ENCODE results near the gene AOC1.

The AOC1 gene

DNA sequence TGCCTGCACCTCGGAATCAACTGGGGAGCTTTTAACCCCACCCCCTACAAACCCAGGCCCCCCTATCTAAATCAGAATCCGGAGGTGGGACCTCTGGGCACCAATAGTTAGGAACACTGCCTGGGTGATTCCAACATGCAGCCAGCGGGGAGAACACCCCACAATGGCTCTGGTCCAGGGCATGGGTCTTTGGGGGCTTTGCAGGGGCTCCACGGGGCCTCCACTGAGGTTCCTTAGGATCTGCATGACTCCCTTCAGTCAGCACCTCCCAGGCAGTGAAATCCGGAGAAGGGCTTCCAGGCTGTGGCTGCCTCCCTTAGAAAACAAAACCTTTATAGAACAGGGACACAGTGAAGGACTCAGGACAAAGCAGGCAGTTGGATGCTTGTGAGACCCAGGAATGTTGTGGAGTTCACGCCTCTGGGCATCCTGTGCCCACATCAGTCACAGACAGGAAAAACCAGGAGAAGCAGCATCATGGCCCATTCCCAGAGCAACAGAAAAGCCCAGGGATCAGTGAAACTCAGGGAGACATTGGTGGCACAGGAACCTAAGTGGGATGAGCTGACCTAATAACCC lies 16.5 kb upstream of the AOC1 start:
- DNase-seq (ENCODE audit: low read depth), result no peak
- peaks cover 4% of the 10 kb centered on the region for H3K9me3 ChIP-seq (ENCODE audit: control insufficient read depth, low read length)
- H3K4me1 ChIP-seq (ENCODE audit: control insufficient read depth, insufficient read depth, low read length), result no peaks in the 10 kb centered on the region
- no peaks in the 10 kb centered on the region for H3K36me3 ChIP-seq (ENCODE audit: control insufficient read depth, insufficient read depth, low read length, severe bottlenecking)
- peaks cover 4% of the 10 kb centered on the region for H3K27me3 ChIP-seq (replicated peaks; ENCODE audit: control insufficient read depth, insufficient read depth, low read length)
- no peak overlapping the region for H3K9ac ChIP-seq (ENCODE audit: low read length)
- H3K4me3 ChIP-seq (ENCODE audit: low read length), result no peak overlapping the region

DNA sequence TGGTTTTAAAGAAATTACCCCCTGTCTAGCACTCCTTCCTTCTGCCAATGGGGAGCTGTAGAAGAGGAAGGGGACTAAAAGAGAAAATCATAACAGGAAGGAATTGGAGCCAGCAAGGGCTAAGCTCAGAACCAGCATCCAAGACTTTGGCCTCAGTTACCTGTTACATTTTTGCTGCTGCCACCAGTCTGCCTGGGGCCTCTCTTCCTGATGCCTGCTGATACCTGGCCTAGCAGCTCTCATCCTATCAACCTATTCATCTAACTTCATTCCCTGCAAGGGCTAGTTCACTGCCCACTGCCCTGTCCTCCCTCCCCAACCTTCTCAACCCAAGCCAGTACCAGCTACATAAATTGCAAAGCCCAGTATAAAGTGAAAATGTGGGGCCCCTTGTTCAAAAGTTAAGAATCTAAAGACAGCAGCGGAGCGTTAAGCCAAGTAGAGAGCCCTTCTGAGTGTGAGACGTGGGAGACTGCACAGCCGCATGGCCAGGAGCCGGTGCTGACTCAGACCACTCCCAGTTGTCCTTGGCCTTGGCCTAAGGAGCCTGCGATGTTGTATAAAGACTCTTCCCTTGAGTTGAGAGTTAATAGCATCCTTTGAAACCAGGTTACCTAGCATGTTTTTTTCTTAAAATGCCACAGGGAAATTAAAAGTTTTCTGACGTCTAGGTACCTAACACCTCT lies 13.2 kb upstream of the AOC1 start:
- Histone ChIP-seq H3K4me3 (ENCODE audit: low read length) (no peak overlapping the region), H3K27me3 (replicated peaks; ENCODE audit: control insufficient read depth, insufficient read depth, low read length) (peaks cover 4% of the 10 kb centered on the region), H3K36me3 (ENCODE audit: control insufficient read depth, insufficient read depth, low read length, severe bottlenecking) (no peaks in the 10 kb centered on the region), H3K9me3 (ENCODE audit: control insufficient read depth, low read length) (peaks cover 7% of the 10 kb centered on the region), H3K9ac (ENCODE audit: low read length) (no peak overlapping the region), H3K4me1 (ENCODE audit: control insufficient read depth, insufficient read depth, low read length) (no peaks in the 10 kb centered on the region)
- no peak for DNase-seq (ENCODE audit: low read depth)

DNA sequence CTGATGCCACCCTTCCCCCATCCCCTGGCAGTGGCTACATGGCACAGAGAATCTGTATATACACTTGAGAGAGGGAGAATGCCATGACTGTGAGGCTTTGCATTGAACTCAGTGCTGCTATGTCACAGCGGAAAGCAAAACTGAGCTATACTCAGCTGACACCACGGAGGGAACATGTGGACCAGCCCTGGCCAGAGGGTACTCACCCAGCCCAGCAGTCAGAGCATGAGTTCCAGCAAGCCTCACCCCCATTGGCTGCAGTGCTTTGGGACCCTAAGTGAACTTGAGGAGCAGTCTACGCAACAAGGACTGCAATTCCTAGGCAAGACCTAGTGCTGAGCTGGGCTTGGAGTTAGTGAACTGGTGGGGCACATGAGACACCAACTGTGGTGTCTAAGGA lies 10.3 kb upstream of the AOC1 start:
- peaks cover 7% of the 10 kb centered on the region for H3K9me3 ChIP-seq (ENCODE audit: control insufficient read depth, low read length)
- H3K9ac ChIP-seq (ENCODE audit: low read length), result no peak overlapping the region
- DNase-seq (ENCODE audit: low read depth), result no peak
- peaks cover 4% of the 10 kb centered on the region for H3K27me3 ChIP-seq (replicated peaks; ENCODE audit: control insufficient read depth, insufficient read depth, low read length)
- no peak overlapping the region for H3K4me3 ChIP-seq (ENCODE audit: low read length)
- no peaks in the 10 kb centered on the region for H3K36me3 ChIP-seq (ENCODE audit: control insufficient read depth, insufficient read depth, low read length, severe bottlenecking)
- H3K4me1 ChIP-seq (ENCODE audit: control insufficient read depth, insufficient read depth, low read length), result no peaks in the 10 kb centered on the region

DNA sequence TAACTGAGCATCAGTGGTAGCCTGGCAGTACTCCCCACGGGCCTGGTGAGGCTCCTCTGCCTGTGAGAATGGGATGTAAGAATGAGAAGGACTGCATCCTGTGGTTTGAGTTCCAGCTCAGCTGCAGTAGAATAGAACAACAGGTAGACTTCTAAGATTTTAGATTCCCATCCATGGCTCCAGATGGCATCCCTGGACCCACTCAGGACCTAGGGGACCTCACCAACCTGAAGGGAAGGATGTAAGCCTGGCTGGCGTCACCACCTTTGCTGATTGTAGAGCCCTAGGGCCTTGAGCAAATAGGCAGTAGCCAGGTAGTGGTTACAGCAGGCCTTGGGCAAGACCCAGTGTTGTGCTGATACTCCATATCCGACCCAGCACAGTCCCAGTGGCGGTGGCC lies 9.6 kb upstream of the AOC1 start:
- DNase-seq (ENCODE audit: low read depth), result no peak

DNA sequence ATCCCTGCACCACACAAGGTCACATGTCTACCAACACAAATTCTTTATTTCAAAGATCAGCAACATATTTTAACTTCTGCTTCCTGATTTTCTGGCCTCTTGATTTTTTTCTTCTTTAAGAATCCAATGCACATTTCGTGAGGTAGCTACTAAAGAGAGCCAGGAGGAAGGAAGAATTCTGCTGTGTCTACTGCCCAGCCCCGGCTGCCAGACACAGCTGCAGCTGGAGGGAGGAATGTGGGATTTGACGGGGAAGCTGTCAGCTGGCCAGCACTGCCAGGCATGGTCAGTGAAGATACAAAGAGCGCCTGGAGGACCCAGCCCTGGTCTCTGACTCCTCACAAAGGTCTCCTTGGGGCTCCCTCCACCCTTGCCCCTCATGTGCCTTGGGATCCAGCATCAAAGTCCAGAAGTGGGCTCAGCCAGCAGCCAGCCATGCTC lies 6.9 kb upstream of the AOC1 start:
- no peak for DNase-seq (ENCODE audit: low read depth)
- H3K4me1 ChIP-seq (ENCODE audit: control insufficient read depth, insufficient read depth, low read length), result no peaks in the 10 kb centered on the region

More for the DNA sequence above, 9.6 kb upstream of the AOC1 start:
- Histone ChIP-seq H3K4me1 (ENCODE audit: control insufficient read depth, insufficient read depth, low read length) (no peaks in the 10 kb centered on the region), H3K27me3 (replicated peaks; ENCODE audit: control insufficient read depth, insufficient read depth, low read length) (peaks cover 4% of the 10 kb centered on the region), H3K4me3 (ENCODE audit: low read length) (no peak overlapping the region), H3K9ac (ENCODE audit: low read length) (no peak overlapping the region), H3K9me3 (ENCODE audit: control insufficient read depth, low read length) (peaks cover 7% of the 10 kb centered on the region), H3K36me3 (ENCODE audit: control insufficient read depth, insufficient read depth, low read length, severe bottlenecking) (no peaks in the 10 kb centered on the region)

DNA sequence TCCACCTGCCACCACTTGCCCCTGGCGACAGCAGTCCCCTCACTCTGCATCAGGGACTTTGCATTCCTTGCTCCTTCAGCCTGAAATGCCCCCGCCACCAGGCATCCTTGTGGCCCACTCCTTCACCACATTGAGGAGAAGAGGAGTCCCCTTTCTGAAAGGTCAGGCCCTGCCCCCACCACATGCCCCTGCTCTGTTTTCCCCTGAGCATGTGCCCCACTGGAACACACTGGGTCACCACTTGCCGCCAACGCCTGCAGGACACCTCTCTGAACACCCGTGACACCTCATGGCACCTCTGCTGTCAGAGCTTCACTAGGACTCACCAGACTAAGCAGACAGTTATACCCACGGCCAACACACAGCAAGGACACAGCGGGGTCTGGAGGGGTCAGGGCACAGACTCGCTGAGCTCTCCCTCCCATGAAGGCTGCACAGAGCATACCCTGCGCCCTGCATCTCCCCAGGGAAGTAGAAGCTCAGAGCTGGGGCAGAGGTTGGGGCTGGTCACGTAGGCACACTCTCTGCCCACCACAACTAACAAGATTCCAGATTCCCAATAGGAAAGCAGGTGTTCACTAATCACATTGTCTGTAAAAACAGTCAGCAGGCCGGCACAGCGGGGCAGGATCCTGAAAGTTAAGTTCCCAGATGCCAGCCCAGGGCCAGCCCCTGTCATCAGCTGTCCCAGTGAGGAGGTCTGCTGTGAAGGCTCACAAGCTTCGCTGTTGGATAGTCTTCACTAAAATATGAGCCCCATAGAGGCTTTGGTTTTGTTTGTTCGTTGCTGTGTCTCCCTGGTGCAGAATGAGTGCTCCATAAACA lies 5.8 kb upstream of the AOC1 start:
- Histone ChIP-seq H3K4me1 (ENCODE audit: control insufficient read depth, insufficient read depth, low read length) (no peaks in the 10 kb centered on the region), H3K4me3 (ENCODE audit: low read length) (no peak overlapping the region), H3K9me3 (ENCODE audit: control insufficient read depth, low read length) (peaks cover 7% of the 10 kb centered on the region), H3K27me3 (replicated peaks; ENCODE audit: control insufficient read depth, insufficient read depth, low read length) (peaks cover 6% of the 10 kb centered on the region), H3K36me3 (ENCODE audit: control insufficient read depth, insufficient read depth, low read length, severe bottlenecking) (no peaks in the 10 kb centered on the region), H3K9ac (ENCODE audit: low read length) (no peak overlapping the region)
- no peak for DNase-seq (ENCODE audit: low read depth)

More for the DNA sequence above, 6.9 kb upstream of the AOC1 start:
- H3K27me3 ChIP-seq (replicated peaks; ENCODE audit: control insufficient read depth, insufficient read depth, low read length), result peaks cover 4% of the 10 kb centered on the region
- no peaks in the 10 kb centered on the region for H3K36me3 ChIP-seq (ENCODE audit: control insufficient read depth, insufficient read depth, low read length, severe bottlenecking)
- H3K9ac ChIP-seq (ENCODE audit: low read length), result no peak overlapping the region
- H3K4me3 ChIP-seq (ENCODE audit: low read length), result no peak overlapping the region
- peaks cover 7% of the 10 kb centered on the region for H3K9me3 ChIP-seq (ENCODE audit: control insufficient read depth, low read length)

DNA sequence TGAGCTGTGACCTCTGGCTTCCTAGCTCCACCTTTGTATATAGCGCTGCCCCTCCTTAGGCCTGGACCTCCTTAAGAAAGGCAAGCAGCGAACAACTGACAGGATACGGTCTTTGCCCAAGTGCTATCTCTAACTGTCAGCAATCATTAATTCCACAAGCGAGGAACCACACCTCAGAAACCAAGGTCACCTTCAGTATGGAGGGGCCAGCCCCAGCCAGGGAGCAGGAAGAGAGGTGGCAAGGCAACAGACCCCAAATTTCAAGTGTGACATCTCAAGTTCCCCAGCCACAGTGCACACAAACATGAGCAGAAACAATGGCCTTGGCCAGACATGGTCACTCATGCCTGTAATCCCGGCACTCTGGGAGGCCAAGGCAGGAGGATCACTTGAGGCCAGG lies 4.8 kb upstream of the AOC1 start:
- DNase-seq (ENCODE audit: low read depth), result no peak
- H3K9ac ChIP-seq (ENCODE audit: low read length), result no peak overlapping the region
- H3K36me3 ChIP-seq (ENCODE audit: control insufficient read depth, insufficient read depth, low read length, severe bottlenecking), result no peaks in the 10 kb centered on the region
- peaks cover 14% of the 10 kb centered on the region for H3K27me3 ChIP-seq (replicated peaks; ENCODE audit: control insufficient read depth, insufficient read depth, low read length)
- H3K9me3 ChIP-seq (ENCODE audit: control insufficient read depth, low read length), result peaks cover 7% of the 10 kb centered on the region
- H3K4me1 ChIP-seq (ENCODE audit: control insufficient read depth, insufficient read depth, low read length), result no peaks in the 10 kb centered on the region
- no peak overlapping the region for H3K4me3 ChIP-seq (ENCODE audit: low read length)

DNA sequence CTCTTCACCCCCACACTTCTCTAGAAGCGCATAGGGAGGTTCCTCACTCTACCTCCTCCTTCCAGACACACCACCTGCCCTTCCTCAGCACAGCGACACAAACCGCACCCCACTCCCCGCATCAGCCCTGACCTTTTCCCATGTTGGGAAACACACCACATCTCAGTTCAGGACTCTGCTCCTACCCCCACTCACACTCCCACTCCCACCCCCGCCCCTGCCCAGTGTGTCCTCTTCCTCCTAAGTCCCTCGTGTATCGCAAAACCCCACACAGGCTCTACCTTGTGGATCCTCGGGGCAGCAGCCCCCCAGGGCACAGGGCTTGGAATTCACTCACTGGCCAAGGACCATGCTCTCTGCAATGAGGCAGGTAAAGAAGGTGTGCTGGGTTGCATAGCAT lies 4.2 kb upstream of the AOC1 start:
- Histone ChIP-seq H3K9ac (ENCODE audit: low read length) (no peak overlapping the region), H3K4me3 (ENCODE audit: low read length) (no peak overlapping the region), H3K4me1 (ENCODE audit: control insufficient read depth, insufficient read depth, low read length) (no peaks in the 10 kb centered on the region), H3K27me3 (replicated peaks; ENCODE audit: control insufficient read depth, insufficient read depth, low read length) (peaks cover 20% of the 10 kb centered on the region), H3K9me3 (ENCODE audit: control insufficient read depth, low read length) (peaks cover 3% of the 10 kb centered on the region), H3K36me3 (ENCODE audit: control insufficient read depth, insufficient read depth, low read length, severe bottlenecking) (no peaks in the 10 kb centered on the region)
- DNase-seq (ENCODE audit: low read depth), result no peak

DNA sequence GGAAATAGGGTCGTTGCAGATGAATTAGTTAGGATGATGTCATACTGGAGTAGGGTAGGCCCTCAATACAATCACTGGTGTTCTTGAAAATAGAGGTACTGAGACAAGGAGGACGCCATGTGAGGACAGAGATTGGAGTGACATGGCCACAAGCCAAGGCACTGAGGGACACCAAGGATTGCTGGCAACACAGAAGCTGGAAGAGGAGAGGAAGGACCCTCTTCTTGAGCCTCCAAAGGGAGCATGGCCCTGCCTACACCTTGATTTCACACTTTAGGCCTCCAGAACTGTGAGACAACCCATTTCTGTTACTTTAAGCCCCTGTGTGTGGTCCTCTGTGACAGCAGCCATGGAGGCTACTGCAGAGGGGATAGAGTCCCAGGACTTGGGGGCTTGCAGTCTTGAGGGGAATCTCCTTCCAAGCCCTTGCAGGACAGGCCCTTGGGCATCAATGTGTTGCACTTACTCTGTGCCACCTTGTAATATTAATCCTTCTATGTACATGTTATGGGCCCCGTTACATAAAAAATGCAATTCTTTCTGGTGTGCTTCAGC lies 3.7 kb upstream of the AOC1 start:
- Histone ChIP-seq H3K4me3 (ENCODE audit: low read length) (no peak overlapping the region), H3K9ac (ENCODE audit: low read length) (no peak overlapping the region), H3K36me3 (ENCODE audit: control insufficient read depth, insufficient read depth, low read length, severe bottlenecking) (no peaks in the 10 kb centered on the region), H3K4me1 (ENCODE audit: control insufficient read depth, insufficient read depth, low read length) (no peaks in the 10 kb centered on the region), H3K27me3 (replicated peaks; ENCODE audit: control insufficient read depth, insufficient read depth, low read length) (peaks cover 20% of the 10 kb centered on the region), H3K9me3 (ENCODE audit: control insufficient read depth, low read length) (peaks cover 1% of the 10 kb centered on the region)
- no peak for DNase-seq (ENCODE audit: low read depth)

DNA sequence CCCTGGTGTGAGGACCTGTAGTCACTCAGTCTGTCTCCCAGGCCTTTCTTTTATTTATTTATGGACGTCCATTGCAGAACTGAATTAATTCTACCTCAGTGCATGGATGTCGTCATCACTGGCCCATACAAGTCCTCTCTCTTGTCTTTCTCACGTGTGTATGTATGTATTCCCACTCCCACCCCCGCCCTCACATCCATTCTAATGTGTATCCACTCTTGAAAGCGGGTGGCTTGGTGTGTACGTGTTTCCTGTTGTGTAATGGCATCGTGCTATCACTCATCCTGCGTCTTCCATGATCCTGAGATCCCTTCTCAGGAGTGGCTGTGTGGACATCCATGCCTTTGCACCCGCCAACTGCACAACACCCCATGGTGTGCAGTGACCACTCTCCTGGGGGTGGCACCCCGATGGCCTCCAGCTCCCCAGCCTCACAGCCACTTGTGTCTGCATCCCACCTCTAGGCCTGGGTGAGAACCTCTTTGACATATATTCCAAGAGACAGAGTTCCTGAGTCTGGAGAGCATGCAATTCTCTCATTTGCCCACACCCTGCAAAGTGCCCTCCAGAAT lies 3.0 kb upstream of the AOC1 start:
- H3K9me3 ChIP-seq (ENCODE audit: control insufficient read depth, low read length), result no peaks in the 10 kb centered on the region
- H3K4me3 ChIP-seq (ENCODE audit: low read length), result no peak overlapping the region
- no peak overlapping the region for H3K9ac ChIP-seq (ENCODE audit: low read length)
- H3K4me1 ChIP-seq (ENCODE audit: control insufficient read depth, insufficient read depth, low read length), result no peaks in the 10 kb centered on the region
- H3K27me3 ChIP-seq (replicated peaks; ENCODE audit: control insufficient read depth, insufficient read depth, low read length), result peaks cover 24% of the 10 kb centered on the region
- no peak for DNase-seq (ENCODE audit: low read depth)
- no peaks in the 10 kb centered on the region for H3K36me3 ChIP-seq (ENCODE audit: control insufficient read depth, insufficient read depth, low read length, severe bottlenecking)

DNA sequence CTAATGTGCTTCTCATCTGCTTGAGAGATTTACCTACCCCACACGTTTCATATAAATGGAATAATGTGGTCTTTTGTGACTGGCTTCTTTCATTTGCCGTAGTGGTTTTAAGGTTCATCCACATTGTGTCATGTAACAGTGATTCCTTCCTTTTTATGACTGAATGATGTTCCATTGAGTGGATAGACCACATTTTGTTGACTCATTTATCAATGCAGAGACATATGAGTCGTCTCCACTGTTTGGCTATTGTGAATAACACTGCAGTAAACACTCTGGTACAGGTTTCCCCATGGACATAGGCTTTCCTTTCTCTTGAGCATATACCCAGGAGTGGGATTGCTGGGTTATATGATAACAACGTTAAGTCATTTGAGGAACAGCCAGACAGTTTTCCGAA lies 2.0 kb upstream of the AOC1 start:
- DNase-seq (ENCODE audit: low read depth), result no peak
- Histone ChIP-seq H3K4me3 (ENCODE audit: low read length) (no peak overlapping the region), H3K4me1 (ENCODE audit: control insufficient read depth, insufficient read depth, low read length) (no peaks in the 10 kb centered on the region)

More for the DNA sequence above, 2.0 kb upstream of the AOC1 start:
- no peak overlapping the region for H3K9ac ChIP-seq (ENCODE audit: low read length)
- no peaks in the 10 kb centered on the region for H3K9me3 ChIP-seq (ENCODE audit: control insufficient read depth, low read length)
- H3K27me3 ChIP-seq (replicated peaks; ENCODE audit: control insufficient read depth, insufficient read depth, low read length), result peaks cover 28% of the 10 kb centered on the region
- no peaks in the 10 kb centered on the region for H3K36me3 ChIP-seq (ENCODE audit: control insufficient read depth, insufficient read depth, low read length, severe bottlenecking)
